ENCODE data around the gene BMPER. TPM values are rescaled to one million over a fixed set of nuclear protein-coding genes. Genes with fewer than 3 reads are reported as not detected.
A peak's percentile ranks its signal among the peaks of the same experiment; 100 is the strongest.

Gene BMPER
- total and polyA plus RNA-seq, 10 of the 15 experiments (the other 5 are each of a cell fraction or from before 2014, with no cell fraction given) = 0.02 to 0.08 TPM; not detected in 8

- POLR2A ChIA-PET = no interaction called here
- TF ChIP-seq ELK1 (IDR thresholded peaks at IDR 0.05; ENCODE audit: low read depth, low read length) = no peak
- peak in 2 of 3 experiments; percentile 47 to 48; a peak in 4 of 6 replicates for TF ChIP-seq CTCF (IDR thresholded peaks at IDR 0.05 in 2 of 3, conservative IDR thresholded peaks at IDR 0.05 in 1 of 3; ENCODE audit: control insufficient read depth in 2 of 3, extremely low read depth in 1 of 3, insufficient read depth in 1 of 3, low read depth in 3 of 3, low read length in 3 of 3)
- Histone ChIP-seq H3K4me3 (no peak overlapping the region), H4K20me1 (ENCODE audit: control insufficient read depth, insufficient read depth) (no peaks in the 10 kb centered on the region), H3K36me3 (ENCODE audit: control insufficient read depth in 2 of 2, insufficient read depth in 2 of 2, low read length in 1 of 2) (no peaks in the 10 kb centered on the region), H3K27me3 (replicated peaks in 1 of 2; ENCODE audit: control insufficient read depth in 2 of 2, insufficient read depth in 2 of 2, low read length in 1 of 2) (no peaks in the 10 kb centered on the region; a peak in 1 of 4 replicates), H3K9ac (ENCODE audit: control insufficient read depth, insufficient read depth, low read length) (no peak overlapping the region), H3K79me2 (ENCODE audit: control insufficient read depth, insufficient read depth, low read length) (no peaks in the 10 kb centered on the region), H3K9me3 (replicated peaks; ENCODE audit: control insufficient read depth, insufficient read depth, low read length) (no peaks in the 10 kb centered on the region), H3K4me2 (ENCODE audit: control insufficient read depth, insufficient read depth) (no peak overlapping the region), H2AFZ (ENCODE audit: control insufficient read depth, low read depth, low read length) (no peak overlapping the region), H3K4me1 (ENCODE audit: control insufficient read depth, insufficient read depth, low read length) (no peaks in the 10 kb centered on the region), H3K27ac (ENCODE audit: control insufficient read depth, insufficient read depth) (no peak overlapping the region)
- CTCF ChIA-PET = interaction anchor here (0.6 to 2.0 kb wide), 11 partner anchors 10 to 902 kb away, joined by 3 to 12 read pairs (median 3); no protein-coding TSS in a partner anchor
- RAD21 ChIA-PET (ENCODE audit: unreplicated experiment) = no interaction called here
- WGBS (ENCODE audit: insufficient coverage, insufficient replicate concordance, low lambda C conversion rate, missing lambda C conversion rate) = 54% methylated on average over 10 of the region's 10 CpGs
- no peak for DNase-seq (ENCODE audit: low read depth, low spot score)
- SMC1A ChIA-PET (ENCODE audit: uncharacterized antibody, unreplicated experiment) = interaction anchor here (0.7 to 1.4 kb wide), 5 partner anchors 162 to 1398 kb away, joined by 3 to 4 read pairs (median 3); no protein-coding TSS in a partner anchor
- intact Hi-C loops (cut with micrococcal nuclease; ENCODE audit: unreplicated experiment) (no loop called here), in situ Hi-C loops (cut with MboI) (no loop called here)
- FAIRE-seq = no peak
- BruUV-seq (replicated peaks) = no TSS peak
- ATAC-seq = peak; percentile 70
Measured at GRCh38 chr7:34087892-34088891, 182.9 kb downstream of the BMPER start.
